GM12878 (cell line): ENCODE data around the gene HMGXB4. TPM values are rescaled to one million over a fixed set of nuclear protein-coding genes. Genes with fewer than 3 reads are reported as not detected.
"Not testable (repeated sequence)": the region's sequence is repeated elsewhere in the genome, so short reads cannot be mapped to it uniquely, and the experiment has no call there.

Experiments
- ATAC-seq: fragments of 200-7000 bp; cut with Tn5 transposase; 3 replicates; pipeline ENCODE4 v1.9.1; 2020; ENCODE audit warnings: mild to moderate bottlenecking, moderate library complexity
- BruUV-seq: library from RNA; stranded (reverse); fragments of 400-500 nt; replicated peaks from 2 replicates; lab custom pipeline; 2021; lab: Mats Ljungman, UMichigan
- CTCF ChIA-PET: fragments of 300-600 bp; sonication (Branson Sonifier 250); formaldehyde crosslinking; extraction: SDS; loops from one replicate; lab custom pipeline; 2021; ENCODE audit warnings: inconsistent platforms; lab: Yijun Ruan, JAX
- POLR2A ChIA-PET: fragments of 350-600 bp; formaldehyde crosslinking; extraction: SDS; loops from one replicate; lab custom pipeline; 2021; ENCODE audit warnings: inconsistent platforms; lab: Charles Lee
- RAD21 ChIA-PET: fragments of 300-600 bp; sonication (Branson Sonifier 250); formaldehyde crosslinking; loops from one replicate; lab custom pipeline; 2023; ENCODE audit warnings: antibody characterized with exemption; ENCODE audit not compliant: unreplicated experiment; lab: Charles Lee
- SMC1A ChIA-PET: fragments of 300-600 bp; sonication (Branson Sonifier 250); formaldehyde crosslinking; loops from one replicate; lab custom pipeline; 2023; ENCODE audit not compliant: unreplicated experiment, uncharacterized antibody; lab: Charles Lee
- DNase-seq: peaks from one replicate; pipeline ENCODE4 v3.0.0-alpha.2; 2011; ENCODE audit warnings: low read depth, low spot score
- FAIRE-seq: peaks from 3 replicates; lab custom pipeline; 2011; peaks lifted over from hg19 to GRCh38; lab: Jason Lieb, UNC
- H2AFZ ChIP-seq: 2 replicates; pipeline ENCODE4 v1.6.0; 2011; ENCODE audit warnings: low read depth, low read length, control low read depth; ENCODE audit not compliant: control insufficient read depth
- H3K27ac ChIP-seq: 2 replicates; pipeline ENCODE4 v1.5.1; 2011; ENCODE audit warnings: control low read depth; ENCODE audit not compliant: control insufficient read depth, insufficient read depth
- H3K27me3 ChIP-seq, 2 experiments: replicated peaks in 1 of 2; 2 replicates each; pipeline versions ENCODE4 v1.6.0 to v1.6.1; 2011; ENCODE audit warnings: low read length in 1 of 2; ENCODE audit not compliant: control insufficient read depth in 2 of 2, insufficient read depth in 2 of 2
- H3K36me3 ChIP-seq, 2 experiments: 2 replicates each; pipeline ENCODE4 v1.5.1; 2011; ENCODE audit warnings: low read length in 1 of 2; ENCODE audit not compliant: control insufficient read depth in 2 of 2, insufficient read depth in 2 of 2
- H3K4me1 ChIP-seq: 2 replicates; pipeline ENCODE4 v1.6.1; 2011; ENCODE audit warnings: mild to moderate bottlenecking, low read length, moderate library complexity, mixed read lengths; ENCODE audit not compliant: control insufficient read depth, insufficient read depth
- H3K4me2 ChIP-seq: 2 replicates; pipeline ENCODE4 v1.6.0; 2011; ENCODE audit warnings: control low read depth; ENCODE audit not compliant: control insufficient read depth, insufficient read depth
- H3K4me3 ChIP-seq: fragments of 200-600 bp; sonication (generic); 2 replicates; pipeline ENCODE4 v1.5.1; 2016
- H3K79me2 ChIP-seq: 2 replicates; pipeline ENCODE4 v1.6.0; 2011; ENCODE audit warnings: low read length; ENCODE audit not compliant: control insufficient read depth, insufficient read depth
- H3K9ac ChIP-seq: 2 replicates; pipeline ENCODE4 v1.8.0; 2011; ENCODE audit warnings: low read length, control low read depth, mixed read lengths; ENCODE audit not compliant: control insufficient read depth, insufficient read depth
- H3K9me3 ChIP-seq: replicated peaks from 3 replicates; pipeline ENCODE4 v1.5.1; 2011; ENCODE audit warnings: mild to moderate bottlenecking, low read length; ENCODE audit not compliant: control insufficient read depth, insufficient read depth
- H4K20me1 ChIP-seq: 2 replicates; pipeline ENCODE4 v1.6.0; 2011; ENCODE audit not compliant: control insufficient read depth, insufficient read depth
- ATF7 ChIP-seq: fragments of 450-650 bp; IDR thresholded peaks from 2 replicates; pipeline ENCODE4 v1.6.1; 2016; ENCODE audit warnings: low read depth, mild to moderate bottlenecking
- CBFB ChIP-seq: IDR thresholded peaks from 2 replicates; pipeline ENCODE4 v1.6.1; 2016; ENCODE audit warnings: antibody characterized with exemption, low read depth
- ETV6 ChIP-seq, 2 experiments: fragments of 450-650 bp in 1 of 2; IDR thresholded peaks in 1 of 2; conservative IDR thresholded peaks in 1 of 2; 2 replicates each; pipeline ENCODE4 v1.6.1; 2014; ENCODE audit warnings: antibody characterized with exemption in 1 of 2, borderline replicate concordance in 1 of 2, low read depth in 1 of 2, mild to moderate bottlenecking in 1 of 2, moderate library complexity in 1 of 2
- IKZF1 ChIP-seq: fragments of 450-650 bp; conservative IDR thresholded peaks from 2 replicates; pipeline ENCODE4 v1.6.1; 2017; ENCODE audit warnings: antibody characterized with exemption, mild to moderate bottlenecking
- JUNB ChIP-seq: IDR thresholded peaks from 2 replicates; pipeline ENCODE4 v1.6.1; 2016; ENCODE audit warnings: antibody characterized with exemption, mild to moderate bottlenecking
- KDM1A ChIP-seq: fragments of 200-600 bp; sonication (generic); IDR thresholded peaks from 2 replicates; pipeline ENCODE4 v1.6.1; 2016; ENCODE audit warnings: borderline replicate concordance
- RUNX3 ChIP-seq: IDR thresholded peaks from 2 replicates; pipeline ENCODE4 v1.6.1; 2012; ENCODE audit warnings: low read length, inconsistent platforms
- TAF1 ChIP-seq: IDR thresholded peaks from 2 replicates; pipeline ENCODE4 v1.6.1; 2011; ENCODE audit warnings: mild to moderate bottlenecking, low read depth, low read length, borderline replicate concordance
- YY1 ChIP-seq: IDR thresholded peaks from 2 replicates; pipeline ENCODE4 v1.6.1; 2011; ENCODE audit warnings: low read depth, mild to moderate bottlenecking, low read length
- WGBS: methylation state at CpG from one replicate; pipeline ENCODE4 v1.1.6; 2016; ENCODE audit warnings: low lambda C conversion rate; ENCODE audit not compliant: insufficient replicate concordance, insufficient coverage; ENCODE audit errors: missing lambda C conversion rate; 5-methylcytosine and 5-hydroxymethylcytosine counted together
- in situ Hi-C: fragments of 300-500 bp; cut with MboI; formaldehyde crosslinking; loops from 9 replicates; pipeline ENCODE4 v1.14.3; 2018; ENCODE audit warnings: mixed read lengths
- intact Hi-C: fragments of 100-400 bp; cut with micrococcal nuclease; formaldehyde crosslinking; loops from one replicate; pipeline ENCODE4 v1.14.2; 2022; ENCODE audit not compliant: unreplicated experiment
- polyA plus RNA-seq, 11 experiments: library from polyadenylated mRNA; depleted of rRNA in 4 of 11; unstranded in 6 of 11; stranded (reverse) in 5 of 11; fragments of >200 nt; fragmentation: Nextera tagmentation in 4 of 11; fragmentation: Illumina TruSeq in 1 of 11; extraction: Ambion mirVana in 4 of 11; extraction: Trizol in 1 of 11; gene quantifications; 1 replicate in 1 of 11; 2 replicates in 10 of 11; pipeline versions ENCODE4 v1.2.1 to v1.2.3, GENCODE V29; 2011 to 2016; ENCODE audit warnings: inconsistent platforms in 2 of 11, missing spikeins in 2 of 11, low read depth in 1 of 11
- total RNA-seq, 4 experiments: library from RNA; depleted of rRNA in 3 of 4; stranded (reverse); fragments of >200 nt in 3 of 4; fragmentation: Illumina TruSeq in 1 of 4; extraction: Trizol in 1 of 4; gene quantifications; 2 replicates each; pipeline versions ENCODE4 v1.2.1 to v1.2.3, GENCODE V29; 2013 to 2021
- TF ChIP-seq, protein P1 (sequence below), 3 experiments: IDR thresholded peaks in 2 of 3; conservative IDR thresholded peaks in 1 of 3; 2 replicates each; pipeline ENCODE4 v1.5.1; 2011; ENCODE audit warnings: low read depth in 3 of 3, low read length in 3 of 3, mild to moderate bottlenecking in 3 of 3, control low read depth in 2 of 3, moderate library complexity in 2 of 3, inconsistent platforms in 1 of 3, mixed read lengths in 1 of 3; ENCODE audit not compliant: control insufficient read depth in 2 of 3, insufficient read depth in 1 of 3; ENCODE audit errors: extremely low read depth in 1 of 3

HMGXB4 gene
- total and polyA plus RNA-seq, 10 of the 15 experiments (the other 5 are each of a cell fraction or from before 2014, with no cell fraction given), result 15.5 to 44.5 (median 24.9) TPM

- TF ChIP-seq ETV6 (conservative IDR thresholded peaks at IDR 0.05 in 1 of 2, IDR thresholded peaks at IDR 0.05 in 1 of 2; ENCODE audit: borderline replicate concordance in 1 of 2, low read depth in 1 of 2) (no peak), TAF1 (no peak), IKZF1 (no peak), YY1 (peak; percentile 49; the same call in 1 of the 2 replicates), RUNX3 (peak; percentile 63), KDM1A (no peak), ATF7 (no peak), CBFB (0 out of 2 replicates have a peak, but pooled peaks have one; percentile 10)
- TF ChIP-seq, protein P1, sequence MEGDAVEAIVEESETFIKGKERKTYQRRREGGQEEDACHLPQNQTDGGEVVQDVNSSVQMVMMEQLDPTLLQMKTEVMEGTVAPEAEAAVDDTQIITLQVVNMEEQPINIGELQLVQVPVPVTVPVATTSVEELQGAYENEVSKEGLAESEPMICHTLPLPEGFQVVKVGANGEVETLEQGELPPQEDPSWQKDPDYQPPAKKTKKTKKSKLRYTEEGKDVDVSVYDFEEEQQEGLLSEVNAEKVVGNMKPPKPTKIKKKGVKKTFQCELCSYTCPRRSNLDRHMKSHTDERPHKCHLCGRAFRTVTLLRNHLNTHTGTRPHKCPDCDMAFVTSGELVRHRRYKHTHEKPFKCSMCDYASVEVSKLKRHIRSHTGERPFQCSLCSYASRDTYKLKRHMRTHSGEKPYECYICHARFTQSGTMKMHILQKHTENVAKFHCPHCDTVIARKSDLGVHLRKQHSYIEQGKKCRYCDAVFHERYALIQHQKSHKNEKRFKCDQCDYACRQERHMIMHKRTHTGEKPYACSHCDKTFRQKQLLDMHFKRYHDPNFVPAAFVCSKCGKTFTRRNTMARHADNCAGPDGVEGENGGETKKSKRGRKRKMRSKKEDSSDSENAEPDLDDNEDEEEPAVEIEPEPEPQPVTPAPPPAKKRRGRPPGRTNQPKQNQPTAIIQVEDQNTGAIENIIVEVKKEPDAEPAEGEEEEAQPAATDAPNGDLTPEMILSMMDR (IDR thresholded peaks at IDR 0.05 in 2 of 3, conservative IDR thresholded peaks at IDR 0.05 in 1 of 3; ENCODE audit: control insufficient read depth in 2 of 3, extremely low read depth in 1 of 3, insufficient read depth in 1 of 3, low read depth in 3 of 3, low read length in 3 of 3), result peak; percentile 92 to 96 (median 95)
Observed at GRCh38 chr22:35231585-35232084, 25.7 kb upstream of the HMGXB4 start (continued).

DNA sequence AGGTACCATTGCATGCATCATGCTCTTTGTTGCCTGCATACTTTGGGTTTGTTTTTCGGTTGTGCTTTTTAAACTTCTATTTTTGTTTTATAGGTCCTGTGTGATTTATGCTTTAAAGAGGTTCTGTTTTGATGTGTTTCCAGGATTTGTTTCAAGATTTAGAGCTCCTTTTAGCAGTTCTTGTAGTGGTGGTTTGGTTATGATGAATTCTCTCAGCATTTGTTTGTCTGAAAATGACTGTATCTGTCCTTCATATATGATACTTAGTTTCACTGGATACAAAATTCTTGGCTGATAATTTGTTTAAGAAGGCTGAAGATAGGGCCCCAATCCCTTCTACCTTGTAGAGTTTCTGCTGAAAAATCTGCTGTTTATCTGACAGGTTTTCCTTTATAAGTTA, 18.5 kb upstream of the HMGXB4 start:
- FAIRE-seq, in situ Hi-C loops, RAD21 ChIA-PET: not testable (repeated sequence)

GRCh38 chr22:35244507-35244906, 12.8 kb upstream of the HMGXB4 start:
- POLR2A ChIA-PET, result interaction anchor here (0.6 kb wide), 1 partner anchor 8 kb away, joined by 6 read pairs; no protein-coding TSS in a partner anchor
- 59% methylated on average over 4 of the region's 4 CpGs for WGBS

More for the DNA sequence above, 18.5 kb upstream of the HMGXB4 start:
- not testable (repeated sequence) for H2AFZ ChIP-seq, H3K9ac ChIP-seq
- 65% methylated on average over 1 of the region's 1 CpG for WGBS
- TF ChIP-seq JUNB, result peak; percentile 73
- TF ChIP-seq, all 136 proteins: peak for 1; not testable (repeated sequence) for 135
- POLR2A ChIA-PET, H3K4me1 ChIP-seq, H3K27ac ChIP-seq, BruUV-seq, SMC1A ChIA-PET, ATAC-seq, H3K79me2 ChIP-seq, H3K4me3 ChIP-seq, H3K9me3 ChIP-seq, H3K27me3 ChIP-seq, H3K4me2 ChIP-seq, DNase-seq, intact Hi-C loops, H4K20me1 ChIP-seq, H3K36me3 ChIP-seq: not testable (repeated sequence)
- CTCF ChIA-PET, result interaction anchor here (2.7 kb wide), 1 partner anchor 8 kb away, joined by 14 read pairs; no protein-coding TSS in a partner anchor

More at GRCh38 chr22:35244507-35244906, 12.8 kb upstream of the HMGXB4 start:
- H3K4me1 ChIP-seq, BruUV-seq, H3K27ac ChIP-seq, SMC1A ChIA-PET, H2AFZ ChIP-seq, H3K4me2 ChIP-seq, intact Hi-C loops, H3K9me3 ChIP-seq, H3K79me2 ChIP-seq, CTCF ChIA-PET, H3K9ac ChIP-seq, DNase-seq, H3K27me3 ChIP-seq, H3K36me3 ChIP-seq, H3K4me3 ChIP-seq, ATAC-seq, in situ Hi-C loops, H4K20me1 ChIP-seq, FAIRE-seq: not testable (repeated sequence)
- RAD21 ChIA-PET, result interaction anchor here (0.6 kb wide), 1 partner anchor 21 kb away, joined by 3 read pairs; no protein-coding TSS in a partner anchor
